GM12878 (cell line): ENCODE data around the gene FOXP4. TPM values are rescaled to one million over a fixed set of nuclear protein-coding genes. Genes with fewer than 3 reads are reported as not detected.

Experiments used
- ATAC-seq: fragments of 200-7000 bp; cut with Tn5 transposase; 3 replicates; pipeline ENCODE4 v1.9.1; 2020; ENCODE audit warnings: mild to moderate bottlenecking, moderate library complexity
- BruUV-seq: library from RNA; stranded (reverse); fragments of 400-500 nt; replicated peaks from 2 replicates; lab custom pipeline; 2021; lab: Mats Ljungman, UMichigan
- CTCF ChIA-PET: fragments of 300-600 bp; sonication (Branson Sonifier 250); formaldehyde crosslinking; extraction: SDS; loops from one replicate; lab custom pipeline; 2021; ENCODE audit warnings: inconsistent platforms; lab: Yijun Ruan, JAX
- POLR2A ChIA-PET: fragments of 350-600 bp; formaldehyde crosslinking; extraction: SDS; loops from one replicate; lab custom pipeline; 2021; ENCODE audit warnings: inconsistent platforms; lab: Charles Lee
- RAD21 ChIA-PET: fragments of 300-600 bp; sonication (Branson Sonifier 250); formaldehyde crosslinking; loops from one replicate; lab custom pipeline; 2023; ENCODE audit warnings: antibody characterized with exemption; ENCODE audit not compliant: unreplicated experiment; lab: Charles Lee
- SMC1A ChIA-PET: fragments of 300-600 bp; sonication (Branson Sonifier 250); formaldehyde crosslinking; loops from one replicate; lab custom pipeline; 2023; ENCODE audit not compliant: unreplicated experiment, uncharacterized antibody; lab: Charles Lee
- DNase-seq: peaks from one replicate; pipeline ENCODE4 v3.0.0-alpha.2; 2011; ENCODE audit warnings: low read depth, low spot score
- FAIRE-seq: peaks from 3 replicates; lab custom pipeline; 2011; peaks lifted over from hg19 to GRCh38; lab: Jason Lieb, UNC
- H2AFZ ChIP-seq: 2 replicates; pipeline ENCODE4 v1.6.0; 2011; ENCODE audit warnings: low read depth, low read length, control low read depth; ENCODE audit not compliant: control insufficient read depth
- H3K27ac ChIP-seq: 2 replicates; pipeline ENCODE4 v1.5.1; 2011; ENCODE audit warnings: control low read depth; ENCODE audit not compliant: control insufficient read depth, insufficient read depth
- H3K27me3 ChIP-seq, 2 experiments: replicated peaks in 1 of 2; 2 replicates each; pipeline versions ENCODE4 v1.6.0 to v1.6.1; 2011; ENCODE audit warnings: low read length in 1 of 2; ENCODE audit not compliant: control insufficient read depth in 2 of 2, insufficient read depth in 2 of 2
- H3K36me3 ChIP-seq, 2 experiments: 2 replicates each; pipeline ENCODE4 v1.5.1; 2011; ENCODE audit warnings: low read length in 1 of 2; ENCODE audit not compliant: control insufficient read depth in 2 of 2, insufficient read depth in 2 of 2
- H3K4me1 ChIP-seq: 2 replicates; pipeline ENCODE4 v1.6.1; 2011; ENCODE audit warnings: mild to moderate bottlenecking, low read length, moderate library complexity, mixed read lengths; ENCODE audit not compliant: control insufficient read depth, insufficient read depth
- H3K4me2 ChIP-seq: 2 replicates; pipeline ENCODE4 v1.6.0; 2011; ENCODE audit warnings: control low read depth; ENCODE audit not compliant: control insufficient read depth, insufficient read depth
- H3K4me3 ChIP-seq: fragments of 200-600 bp; sonication (generic); 2 replicates; pipeline ENCODE4 v1.5.1; 2016
- H3K79me2 ChIP-seq: 2 replicates; pipeline ENCODE4 v1.6.0; 2011; ENCODE audit warnings: low read length; ENCODE audit not compliant: control insufficient read depth, insufficient read depth
- H3K9ac ChIP-seq: 2 replicates; pipeline ENCODE4 v1.8.0; 2011; ENCODE audit warnings: low read length, control low read depth, mixed read lengths; ENCODE audit not compliant: control insufficient read depth, insufficient read depth
- H3K9me3 ChIP-seq: replicated peaks from 3 replicates; pipeline ENCODE4 v1.5.1; 2011; ENCODE audit warnings: mild to moderate bottlenecking, low read length; ENCODE audit not compliant: control insufficient read depth, insufficient read depth
- H4K20me1 ChIP-seq: 2 replicates; pipeline ENCODE4 v1.6.0; 2011; ENCODE audit not compliant: control insufficient read depth, insufficient read depth
- BCL11A ChIP-seq: IDR thresholded peaks from 2 replicates; pipeline ENCODE4 v1.6.1; 2011; ENCODE audit warnings: low read depth, low read length
- CBX3 ChIP-seq: fragments of 200-600 bp; sonication (generic); IDR thresholded peaks from 2 replicates; pipeline ENCODE4 v1.6.1; 2016; ENCODE audit warnings: low read depth, borderline replicate concordance
- GABPA ChIP-seq: IDR thresholded peaks from 2 replicates; pipeline ENCODE4 v1.6.1; 2014; ENCODE audit warnings: antibody characterized with exemption, low read depth, mild to moderate bottlenecking, inconsistent platforms
- KAT2A ChIP-seq: conservative IDR thresholded peaks from 2 replicates; pipeline ENCODE4 v1.6.1; 2011; ENCODE audit warnings: low read depth, low read length; ENCODE audit not compliant: control insufficient read depth
- KDM1A ChIP-seq: fragments of 200-600 bp; sonication (generic); IDR thresholded peaks from 2 replicates; pipeline ENCODE4 v1.6.1; 2016; ENCODE audit warnings: borderline replicate concordance
- MXI1 ChIP-seq: fragments of 150-350 bp; IDR thresholded peaks from 2 replicates; pipeline ENCODE4 v1.6.1; 2011; ENCODE audit warnings: low read depth, mild to moderate bottlenecking, inconsistent platforms, low read length, improper control_type of control experiment
- PAX8 ChIP-seq: fragments of 450-650 bp; IDR thresholded peaks from 2 replicates; pipeline ENCODE4 v1.6.1; 2017; ENCODE audit warnings: mild to moderate bottlenecking, moderate library complexity
- POLR2AphosphoS5 ChIP-seq: IDR thresholded peaks from 2 replicates; pipeline ENCODE4 v1.6.1; 2011; ENCODE audit warnings: mild to moderate bottlenecking, low read length, inconsistent platforms
- RAD51 ChIP-seq: fragments of 450-650 bp; IDR thresholded peaks from 2 replicates; pipeline ENCODE4 v1.6.1; 2016; ENCODE audit warnings: moderate library complexity, mild to moderate bottlenecking, inconsistent platforms
- SMARCA5 ChIP-seq: fragments of 450-650 bp; IDR thresholded peaks from 2 replicates; pipeline ENCODE4 v1.6.1; 2017; ENCODE audit warnings: mild to moderate bottlenecking
- SPI1 ChIP-seq: IDR thresholded peaks from 2 replicates; pipeline ENCODE4 v1.6.1; 2011; ENCODE audit warnings: low read depth, mild to moderate bottlenecking, low read length, moderate library complexity, borderline replicate concordance; ENCODE audit not compliant: insufficient read depth
- ZNF274 ChIP-seq: IDR thresholded peaks from one replicate; pipeline ENCODE4 v1.8.0; 2011; ENCODE audit not compliant: insufficient read length, insufficient read depth
- WGBS: methylation state at CpG from one replicate; pipeline ENCODE4 v1.1.6; 2016; ENCODE audit warnings: low lambda C conversion rate; ENCODE audit not compliant: insufficient replicate concordance, insufficient coverage; ENCODE audit errors: missing lambda C conversion rate; 5-methylcytosine and 5-hydroxymethylcytosine counted together
- in situ Hi-C: fragments of 300-500 bp; cut with MboI; formaldehyde crosslinking; loops from 9 replicates; pipeline ENCODE4 v1.14.3; 2018; ENCODE audit warnings: mixed read lengths
- intact Hi-C: fragments of 100-400 bp; cut with micrococcal nuclease; formaldehyde crosslinking; loops from one replicate; pipeline ENCODE4 v1.14.2; 2022; ENCODE audit not compliant: unreplicated experiment
- polyA plus RNA-seq, 11 experiments: library from polyadenylated mRNA; depleted of rRNA in 4 of 11; unstranded in 6 of 11; stranded (reverse) in 5 of 11; fragments of >200 nt; fragmentation: Nextera tagmentation in 4 of 11; fragmentation: Illumina TruSeq in 1 of 11; extraction: Ambion mirVana in 4 of 11; extraction: Trizol in 1 of 11; gene quantifications; 1 replicate in 1 of 11; 2 replicates in 10 of 11; pipeline versions ENCODE4 v1.2.1 to v1.2.3, GENCODE V29; 2011 to 2016; ENCODE audit warnings: inconsistent platforms in 2 of 11, missing spikeins in 2 of 11, low read depth in 1 of 11
- total RNA-seq, 4 experiments: library from RNA; depleted of rRNA in 3 of 4; stranded (reverse); fragments of >200 nt in 3 of 4; fragmentation: Illumina TruSeq in 1 of 4; extraction: Trizol in 1 of 4; gene quantifications; 2 replicates each; pipeline versions ENCODE4 v1.2.1 to v1.2.3, GENCODE V29; 2013 to 2021
- TF ChIP-seq, protein P1 (sequence below): fragments of 450-650 bp; IDR thresholded peaks from 2 replicates; pipeline ENCODE4 v1.6.1; 2016; ENCODE audit warnings: mild to moderate bottlenecking
- TF ChIP-seq, protein P2 (sequence below): fragments of 450-650 bp; IDR thresholded peaks from 2 replicates; pipeline ENCODE4 v1.6.1; 2014; ENCODE audit warnings: mild to moderate bottlenecking
- TF ChIP-seq, protein P3 (sequence below): IDR thresholded peaks from 2 replicates; pipeline ENCODE4 v1.6.1; 2011; ENCODE audit warnings: borderline replicate concordance, low read depth, mild to moderate bottlenecking, moderate library complexity, mixed read lengths, low read length; ENCODE audit not compliant: insufficient read depth; ENCODE audit errors: extremely low read length
- TF ChIP-seq, protein P4 (sequence below): fragments of 450-650 bp; IDR thresholded peaks from 2 replicates; pipeline ENCODE4 v1.6.1; 2017; ENCODE audit warnings: mild to moderate bottlenecking, moderate library complexity

Gene FOXP4
- total and polyA plus RNA-seq, 10 of the 15 experiments (the other 5 are each of a cell fraction or from before 2014, with no cell fraction given), result 0.31 to 46.1 (median 2.3) TPM

DNA sequence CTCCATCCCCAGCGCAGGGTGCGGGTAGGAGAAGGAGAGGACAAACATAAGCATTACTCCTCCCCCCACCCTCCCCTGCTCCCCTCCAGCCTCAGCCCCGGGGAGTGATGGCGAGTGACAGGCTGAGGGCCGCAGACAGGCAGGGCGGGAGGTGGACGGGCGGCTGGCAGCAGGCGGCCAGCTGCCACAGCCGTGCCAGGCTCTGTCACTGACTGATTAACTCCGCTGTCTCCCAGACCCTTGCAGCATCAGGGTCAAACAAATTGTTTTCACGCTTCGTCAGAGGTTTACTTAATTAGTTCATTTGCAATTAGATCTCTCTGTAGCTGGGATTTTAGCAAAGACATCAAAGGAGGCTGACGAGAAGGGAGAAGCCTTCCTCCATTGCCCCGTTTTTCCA is 41.9 kb downstream of the FOXP4 start:
- Histone ChIP-seq H3K27me3 (no peaks in the 10 kb centered on the region), H3K9ac (no peak overlapping the region), H3K9me3 (no peaks in the 10 kb centered on the region), H3K27ac (no peak overlapping the region), H2AFZ (no peak overlapping the region), H3K79me2 (no peaks in the 10 kb centered on the region), H4K20me1 (no peaks in the 10 kb centered on the region), H3K4me1 (no peaks in the 10 kb centered on the region), H3K4me2 (no peak overlapping the region), H3K36me3 (peaks cover 0 to 21% of the 10 kb centered on the region in 2 experiments; a peak in 3 of 4 replicates), H3K4me3 (no peak overlapping the region)
- ChIA-PET CTCF (interaction anchor here (0.7 to 8.1 kb wide), 3 partner anchors 91 to 163 kb away, joined by 3 to 117 read pairs (median 10); no protein-coding TSS in a partner anchor), SMC1A (interaction anchor here (4.7 kb wide), 1 partner anchor 126 kb away, joined by 34 read pairs; no protein-coding TSS in a partner anchor), POLR2A (no interaction called here), RAD21 (interaction anchor here (0.5 to 1.8 kb wide), 4 partner anchors 41 to 218 kb away, joined by 3 to 6 read pairs (median 3); no protein-coding TSS in a partner anchor)
- BruUV-seq, result no TSS peak
- no peak for FAIRE-seq
- no peak for DNase-seq
- in situ Hi-C loops (no loop called here), intact Hi-C loops (no loop called here)
- WGBS, result 87% methylated on average over 15 of the region's 15 CpGs
- TF ChIP-seq GABPA (no peak), KDM1A (no peak), SPI1 (no peak), POLR2AphosphoS5 (no peak), PAX8 (no peak), BCL11A (no peak), SMARCA5 (no peak), RAD51 (no peak), CBX3 (no peak), MXI1 (no peak), ZNF274 (no peak), KAT2A (no peak)
- TF ChIP-seq, protein P1, sequence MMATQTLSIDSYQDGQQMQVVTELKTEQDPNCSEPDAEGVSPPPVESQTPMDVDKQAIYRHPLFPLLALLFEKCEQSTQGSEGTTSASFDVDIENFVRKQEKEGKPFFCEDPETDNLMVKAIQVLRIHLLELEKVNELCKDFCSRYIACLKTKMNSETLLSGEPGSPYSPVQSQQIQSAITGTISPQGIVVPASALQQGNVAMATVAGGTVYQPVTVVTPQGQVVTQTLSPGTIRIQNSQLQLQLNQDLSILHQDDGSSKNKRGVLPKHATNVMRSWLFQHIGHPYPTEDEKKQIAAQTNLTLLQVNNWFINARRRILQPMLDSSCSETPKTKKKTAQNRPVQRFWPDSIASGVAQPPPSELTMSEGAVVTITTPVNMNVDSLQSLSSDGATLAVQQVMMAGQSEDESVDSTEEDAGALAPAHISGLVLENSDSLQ, result no peak
- TF ChIP-seq, protein P2, sequence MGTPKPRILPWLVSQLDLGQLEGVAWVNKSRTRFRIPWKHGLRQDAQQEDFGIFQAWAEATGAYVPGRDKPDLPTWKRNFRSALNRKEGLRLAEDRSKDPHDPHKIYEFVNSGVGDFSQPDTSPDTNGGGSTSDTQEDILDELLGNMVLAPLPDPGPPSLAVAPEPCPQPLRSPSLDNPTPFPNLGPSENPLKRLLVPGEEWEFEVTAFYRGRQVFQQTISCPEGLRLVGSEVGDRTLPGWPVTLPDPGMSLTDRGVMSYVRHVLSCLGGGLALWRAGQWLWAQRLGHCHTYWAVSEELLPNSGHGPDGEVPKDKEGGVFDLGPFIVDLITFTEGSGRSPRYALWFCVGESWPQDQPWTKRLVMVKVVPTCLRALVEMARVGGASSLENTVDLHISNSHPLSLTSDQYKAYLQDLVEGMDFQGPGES, result no peak
- TF ChIP-seq, protein P3, sequence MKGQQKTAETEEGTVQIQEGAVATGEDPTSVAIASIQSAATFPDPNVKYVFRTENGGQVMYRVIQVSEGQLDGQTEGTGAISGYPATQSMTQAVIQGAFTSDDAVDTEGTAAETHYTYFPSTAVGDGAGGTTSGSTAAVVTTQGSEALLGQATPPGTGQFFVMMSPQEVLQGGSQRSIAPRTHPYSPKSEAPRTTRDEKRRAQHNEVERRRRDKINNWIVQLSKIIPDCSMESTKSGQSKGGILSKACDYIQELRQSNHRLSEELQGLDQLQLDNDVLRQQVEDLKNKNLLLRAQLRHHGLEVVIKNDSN, result no peak
- TF ChIP-seq, protein P4, sequence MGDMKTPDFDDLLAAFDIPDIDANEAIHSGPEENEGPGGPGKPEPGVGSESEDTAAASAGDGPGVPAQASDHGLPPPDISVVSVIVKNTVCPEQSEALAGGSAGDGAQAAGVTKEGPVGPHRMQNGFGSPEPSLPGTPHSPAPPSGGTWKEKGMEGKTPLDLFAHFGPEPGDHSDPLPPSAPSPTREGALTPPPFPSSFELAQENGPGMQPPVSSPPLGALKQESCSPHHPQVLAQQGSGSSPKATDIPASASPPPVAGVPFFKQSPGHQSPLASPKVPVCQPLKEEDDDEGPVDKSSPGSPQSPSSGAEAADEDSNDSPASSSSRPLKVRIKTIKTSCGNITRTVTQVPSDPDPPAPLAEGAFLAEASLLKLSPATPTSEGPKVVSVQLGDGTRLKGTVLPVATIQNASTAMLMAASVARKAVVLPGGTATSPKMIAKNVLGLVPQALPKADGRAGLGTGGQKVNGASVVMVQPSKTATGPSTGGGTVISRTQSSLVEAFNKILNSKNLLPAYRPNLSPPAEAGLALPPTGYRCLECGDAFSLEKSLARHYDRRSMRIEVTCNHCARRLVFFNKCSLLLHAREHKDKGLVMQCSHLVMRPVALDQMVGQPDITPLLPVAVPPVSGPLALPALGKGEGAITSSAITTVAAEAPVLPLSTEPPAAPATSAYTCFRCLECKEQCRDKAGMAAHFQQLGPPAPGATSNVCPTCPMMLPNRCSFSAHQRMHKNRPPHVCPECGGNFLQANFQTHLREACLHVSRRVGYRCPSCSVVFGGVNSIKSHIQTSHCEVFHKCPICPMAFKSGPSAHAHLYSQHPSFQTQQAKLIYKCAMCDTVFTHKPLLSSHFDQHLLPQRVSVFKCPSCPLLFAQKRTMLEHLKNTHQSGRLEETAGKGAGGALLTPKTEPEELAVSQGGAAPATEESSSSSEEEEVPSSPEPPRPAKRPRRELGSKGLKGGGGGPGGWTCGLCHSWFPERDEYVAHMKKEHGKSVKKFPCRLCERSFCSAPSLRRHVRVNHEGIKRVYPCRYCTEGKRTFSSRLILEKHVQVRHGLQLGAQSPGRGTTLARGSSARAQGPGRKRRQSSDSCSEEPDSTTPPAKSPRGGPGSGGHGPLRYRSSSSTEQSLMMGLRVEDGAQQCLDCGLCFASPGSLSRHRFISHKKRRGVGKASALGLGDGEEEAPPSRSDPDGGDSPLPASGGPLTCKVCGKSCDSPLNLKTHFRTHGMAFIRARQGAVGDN, result no peak
- ATAC-seq, result no peak
